Lower lobe of right lung (tissue), 2 donors: ENCODE data around the gene INPP5K. TPM values are rescaled to one million over a fixed set of nuclear protein-coding genes. Genes with fewer than 3 reads are reported as not detected.

Experiments used
- ATAC-seq, 2 donors: fragments of 200-7000 bp; cut with Tn5 transposase; one replicate each; pipeline ENCODE4 v1.9.1; 2020 to 2022; ENCODE audit warnings: mild to moderate bottlenecking in 2 of 2, moderate library complexity in 2 of 2
- DNase-seq: peaks from one replicate; pipeline ENCODE4 v3.0.0-alpha.2; 2020
- H3K27ac ChIP-seq: fragments of 200-600 bp; one replicate; pipeline ENCODE4 v1.8.0; 2022
- H3K27me3 ChIP-seq: fragments of 200-600 bp; one replicate; pipeline ENCODE4 v1.8.0; 2022; ENCODE audit warnings: low read depth
- H3K36me3 ChIP-seq: fragments of 200-600 bp; one replicate; pipeline ENCODE4 v1.8.0; 2022; ENCODE audit warnings: mild to moderate bottlenecking
- H3K4me1 ChIP-seq: fragments of 200-600 bp; one replicate; pipeline ENCODE4 v1.8.0; 2022
- H3K4me3 ChIP-seq: fragments of 200-600 bp; one replicate; pipeline ENCODE4 v1.8.0; 2022; ENCODE audit warnings: mild to moderate bottlenecking
- H3K9me3 ChIP-seq: fragments of 200-600 bp; one replicate; pipeline ENCODE4 v1.8.0; 2022
- intact Hi-C: fragments of 100-400 bp; cut with DNase I; formaldehyde crosslinking; loops from one replicate; pipeline ENCODE4 v1.11.0; 2022
- total RNA-seq: library from RNA; stranded (reverse); fragmentation: NEBNext Ultra II Directional; extraction: Animal tissue kit (Norgen Biotek cat#: 25700); gene quantifications from one replicate; pipeline ENCODE4 v1.2.1, GENCODE V29; 2021
- TF ChIP-seq, protein P1 (sequence below): fragments of 200-600 bp; IDR thresholded peaks from one replicate; pipeline ENCODE4 v1.8.0; 2022; ENCODE audit warnings: antibody characterized with exemption, mild to moderate bottlenecking
- donor health status: DM: no; HTN: yes; CAD: no; lungs with severe emphysema.

Gene INPP5K
- total RNA-seq, 1 donor from 2014 or later = 57.9 TPM

- ATAC-seq = no peak
- Histone ChIP-seq H3K4me3 (no peak overlapping the region), H3K9me3 (no peaks in the 10 kb centered on the region), H3K27ac (peak overlapping the region; percentile 25), H3K36me3 (peaks cover 31% of the 10 kb centered on the region), H3K27me3 (no peaks in the 10 kb centered on the region), H3K4me1 (peaks cover 38% of the 10 kb centered on the region)
- TF ChIP-seq, protein P1, sequence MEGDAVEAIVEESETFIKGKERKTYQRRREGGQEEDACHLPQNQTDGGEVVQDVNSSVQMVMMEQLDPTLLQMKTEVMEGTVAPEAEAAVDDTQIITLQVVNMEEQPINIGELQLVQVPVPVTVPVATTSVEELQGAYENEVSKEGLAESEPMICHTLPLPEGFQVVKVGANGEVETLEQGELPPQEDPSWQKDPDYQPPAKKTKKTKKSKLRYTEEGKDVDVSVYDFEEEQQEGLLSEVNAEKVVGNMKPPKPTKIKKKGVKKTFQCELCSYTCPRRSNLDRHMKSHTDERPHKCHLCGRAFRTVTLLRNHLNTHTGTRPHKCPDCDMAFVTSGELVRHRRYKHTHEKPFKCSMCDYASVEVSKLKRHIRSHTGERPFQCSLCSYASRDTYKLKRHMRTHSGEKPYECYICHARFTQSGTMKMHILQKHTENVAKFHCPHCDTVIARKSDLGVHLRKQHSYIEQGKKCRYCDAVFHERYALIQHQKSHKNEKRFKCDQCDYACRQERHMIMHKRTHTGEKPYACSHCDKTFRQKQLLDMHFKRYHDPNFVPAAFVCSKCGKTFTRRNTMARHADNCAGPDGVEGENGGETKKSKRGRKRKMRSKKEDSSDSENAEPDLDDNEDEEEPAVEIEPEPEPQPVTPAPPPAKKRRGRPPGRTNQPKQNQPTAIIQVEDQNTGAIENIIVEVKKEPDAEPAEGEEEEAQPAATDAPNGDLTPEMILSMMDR = no peak
- intact Hi-C loops = no loop called here
- DNase-seq = no peak
These were observed 54.0 kb downstream of the INPP5K start for GRCh38 chr17:1462164-1463112.

DNA sequence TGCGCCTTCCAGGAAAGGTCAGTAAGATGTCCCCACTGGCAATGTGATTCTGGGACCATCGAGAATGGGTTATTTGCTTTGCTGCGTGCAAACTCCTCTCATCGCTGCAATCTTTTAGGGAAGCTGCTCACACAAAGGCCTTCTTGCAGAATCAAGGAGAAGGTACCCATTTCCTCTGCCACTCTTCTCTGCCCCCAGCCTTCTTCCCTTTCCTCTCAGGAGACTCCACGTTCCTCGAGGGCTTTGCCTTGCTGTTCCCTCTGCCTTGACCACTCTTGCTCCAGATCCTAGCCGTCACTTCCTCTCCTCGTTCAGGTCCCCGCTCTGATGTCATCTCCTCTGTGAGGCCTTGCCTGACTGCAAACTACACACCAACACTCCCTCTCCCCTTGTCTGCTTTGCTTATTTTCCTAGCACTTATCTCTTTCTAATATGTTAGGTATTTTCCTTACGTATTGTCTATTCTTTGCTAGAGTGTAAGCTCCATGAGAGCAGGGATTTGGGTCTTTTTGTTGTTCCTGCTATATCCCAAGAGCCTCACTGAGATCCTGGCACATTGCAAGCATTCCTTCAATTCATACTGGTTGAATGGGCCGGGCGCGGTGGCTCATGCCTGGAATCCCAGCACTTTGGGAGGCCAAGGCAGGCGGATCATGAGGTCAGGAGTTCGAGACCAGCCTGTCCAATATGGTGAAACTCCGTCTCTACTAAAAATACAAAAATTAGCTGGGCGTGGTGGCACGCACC lies 55.0 kb downstream of the INPP5K start:
- H3K36me3 ChIP-seq = peaks cover 23% of the 10 kb centered on the region
- DNase-seq (no peak), ATAC-seq (peak in 1 of 2 donors; percentile 8)
- H3K27ac ChIP-seq = no peak overlapping the region
- H3K27me3 ChIP-seq = no peaks in the 10 kb centered on the region
- no peaks in the 10 kb centered on the region for H3K9me3 ChIP-seq
- TF ChIP-seq, protein P1 = no peak
- intact Hi-C loops = no loop called here
- H3K4me1 ChIP-seq = peaks cover 43% of the 10 kb centered on the region
- H3K4me3 ChIP-seq = no peak overlapping the region

GRCh38 chr17:1460233-1460632 lies 56.2 kb downstream of the INPP5K start:
- no peaks in the 10 kb centered on the region for H3K27me3 ChIP-seq
- no peaks in the 10 kb centered on the region for H3K9me3 ChIP-seq
- peaks cover 43% of the 10 kb centered on the region for H3K4me1 ChIP-seq
- DNase-seq (peak; percentile 84), ATAC-seq (peak; percentile 14 to 36)
- intact Hi-C loops = no loop called here
- H3K27ac ChIP-seq = peak overlapping the region; percentile 4
- H3K4me3 ChIP-seq = no peak overlapping the region
- TF ChIP-seq, protein P1 = no peak
- peaks cover 11% of the 10 kb centered on the region for H3K36me3 ChIP-seq

DNA sequence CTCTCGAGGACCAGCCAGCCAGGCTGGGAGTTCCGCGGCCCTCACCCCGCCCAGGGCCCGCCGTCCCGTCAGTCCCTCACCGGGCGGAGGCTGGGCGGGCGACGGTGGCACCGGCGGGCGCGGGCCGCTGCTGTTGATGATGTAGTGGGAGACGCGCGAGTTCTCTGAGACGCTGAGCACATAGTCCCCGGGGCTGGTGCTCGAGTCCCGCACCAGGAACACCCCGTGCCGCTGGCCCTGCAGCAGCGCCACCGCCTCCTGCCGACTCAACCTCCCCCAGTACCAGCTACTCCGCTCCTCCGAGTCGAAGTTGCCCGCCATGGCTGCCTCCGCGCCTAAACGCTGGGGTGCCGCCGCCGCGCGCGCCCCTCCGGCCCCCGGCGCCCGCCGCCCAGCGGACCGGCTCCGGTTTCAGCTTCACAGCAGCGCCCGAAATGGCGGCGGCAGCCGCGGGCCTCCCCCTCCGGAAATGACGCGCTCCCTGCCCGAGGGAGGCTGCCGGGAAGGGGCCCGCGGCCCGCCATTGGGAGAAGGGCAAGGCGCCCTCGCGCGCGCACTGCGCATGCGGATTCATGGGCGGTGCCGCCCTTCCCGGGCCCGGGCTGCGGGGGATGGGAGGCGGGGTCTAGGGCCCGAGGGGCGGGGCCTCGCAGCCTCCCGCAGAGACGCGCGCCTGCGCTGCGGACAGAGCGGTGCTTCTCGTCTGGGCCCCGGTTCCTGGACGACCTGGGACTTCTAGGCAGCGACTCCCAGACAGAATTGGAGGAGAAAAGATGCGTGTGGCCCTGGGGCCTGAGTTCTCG lies 60.4 kb downstream of the INPP5K start, which contains the start of gene CRK:
CRK (minus strand) TSS at position 436 of the 803 bp plus-strand sequence; CDS start at position 321, 115 bp downstream.
- intact Hi-C loops = no loop called here
- Histone ChIP-seq H3K27me3 (no peaks in the 10 kb centered on the region), H3K9me3 (no peaks in the 10 kb centered on the region), H3K27ac (peak within 1 kb of the TSS; percentile 98), H3K36me3 (peaks cover 15% of the 10 kb centered on the region), H3K4me3 (peak within 1 kb of the TSS; percentile 97), H3K4me1 (peaks cover 57% of the 10 kb centered on the region)
- peak; percentile 97 for DNase-seq
- TF ChIP-seq, protein P1 = no peak
- peak; percentile 95 to 98 for ATAC-seq

DNA sequence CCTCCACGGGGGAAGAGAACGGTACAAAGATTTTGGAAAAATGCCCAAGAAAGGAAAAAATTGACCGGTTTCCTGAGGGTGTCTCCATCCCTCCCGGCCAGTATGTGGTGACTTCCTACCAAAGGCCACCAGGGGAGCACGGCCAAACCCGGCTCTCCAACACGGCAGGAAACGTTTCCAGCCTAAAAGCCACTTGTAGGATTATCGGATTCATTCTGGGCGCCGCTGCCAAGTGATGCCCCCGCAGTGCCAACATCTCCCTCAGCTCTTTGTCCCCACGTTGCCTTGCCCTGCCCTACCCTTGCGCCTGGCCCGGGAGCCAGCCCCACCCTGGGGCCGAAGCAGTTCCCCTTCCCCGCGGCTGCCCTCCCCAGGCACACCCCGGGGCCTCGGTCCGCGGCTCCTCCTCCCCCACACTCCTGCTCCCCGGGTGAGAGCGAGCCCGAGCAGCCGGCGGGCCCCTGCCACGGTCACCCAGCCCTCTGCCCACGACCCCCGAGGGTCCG lies 61.1 kb downstream of the INPP5K start:
- ATAC-seq (peak; percentile 70 to 74), DNase-seq (peak; percentile 79)
- Histone ChIP-seq H3K27me3 (no peaks in the 10 kb centered on the region), H3K27ac (peak overlapping the region; percentile 98), H3K36me3 (peaks cover 15% of the 10 kb centered on the region), H3K9me3 (no peaks in the 10 kb centered on the region), H3K4me3 (peak overlapping the region; percentile 97), H3K4me1 (peaks cover 53% of the 10 kb centered on the region)
- intact Hi-C loops = no loop called here
- TF ChIP-seq, protein P1 = peak; percentile 62
